Daoy (cell line): ENCODE data around the gene ARL9. TPM values are rescaled to one million over a fixed set of nuclear protein-coding genes. Genes with fewer than 3 reads are reported as not detected.
A peak's percentile ranks its signal among the peaks of the same experiment; 100 is the strongest.

Experiments
- DNase-seq: peaks from one replicate; pipeline ENCODE4 v3.0.0-alpha.2; 2015; ENCODE audit warnings: low read depth
- total RNA-seq: library from RNA; depleted of rRNA; stranded (reverse); fragments of >200 nt; shearing (Covaris generic); gene quantifications from 2 replicates; pipeline ENCODE4 v1.2.3, GENCODE V29; 2014; rRNA removed

The ARL9 gene
- total RNA-seq, 1 experiment from 2014 or later = 0.11 TPM

DNA sequence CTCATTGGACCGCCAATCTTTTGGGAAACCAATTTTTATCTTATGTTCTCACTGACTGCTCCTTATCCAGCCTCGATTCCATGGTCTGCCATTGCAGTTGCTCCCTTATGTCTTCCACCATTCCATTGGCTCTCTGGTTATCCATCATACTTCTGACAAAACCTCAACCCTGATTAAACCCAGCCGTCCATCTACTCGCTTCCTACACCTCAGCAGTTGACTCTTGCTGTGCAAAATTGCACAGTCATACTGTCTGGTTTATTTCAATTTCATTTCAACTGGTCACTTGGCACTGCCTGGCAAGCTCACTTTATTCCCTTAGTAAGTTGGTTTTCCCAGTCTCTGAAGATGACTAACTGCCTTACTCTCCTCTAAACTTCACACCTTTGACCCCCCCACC, 26.2 kb downstream of the ARL9 start:
- no peak for DNase-seq

GRCh38 chr4:56532239-56532638, 26.6 kb downstream of the ARL9 start:
- DNase-seq = no peak

DNA sequence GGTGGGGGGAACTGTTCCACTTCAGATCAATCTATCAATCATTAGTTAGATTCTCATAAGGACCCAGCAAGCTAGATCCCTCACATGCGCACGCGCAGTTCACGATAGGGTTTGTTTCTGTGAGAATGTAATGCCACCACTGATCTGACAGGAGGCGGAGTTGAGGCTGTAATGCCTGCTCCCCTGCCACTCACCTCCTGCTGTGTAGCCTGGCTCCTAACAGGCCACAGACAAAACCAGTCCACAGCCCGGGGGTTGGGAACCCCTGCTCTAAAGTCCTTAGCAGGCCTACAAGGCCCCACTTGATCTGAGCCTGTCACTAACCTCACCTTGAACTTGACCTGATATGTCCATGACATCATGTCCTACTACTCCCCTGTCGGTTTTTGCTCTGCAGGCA, 30.3 kb downstream of the ARL9 start:
- no peak for DNase-seq

DNA sequence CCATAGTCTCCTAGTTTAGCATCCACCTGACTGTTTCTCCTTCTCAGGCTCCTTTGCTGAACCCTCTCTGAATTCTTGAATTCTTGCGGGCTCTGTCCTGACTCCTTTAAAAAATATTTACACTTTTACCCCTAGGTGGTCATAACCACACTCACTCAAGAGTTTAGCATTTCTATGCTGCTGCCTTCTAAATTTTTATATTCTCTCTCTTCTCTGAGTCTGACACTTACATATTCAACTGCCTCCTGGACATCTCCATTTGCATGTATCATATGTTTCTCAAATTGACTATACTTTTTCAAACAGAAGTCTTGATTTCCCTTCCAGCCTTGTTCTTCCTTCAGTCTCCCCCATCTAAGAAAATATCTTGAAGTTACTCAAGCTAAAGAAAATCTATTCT, 31.6 kb downstream of the ARL9 start:
- DNase-seq = no peak

- DNase-seq = no peak
These were observed 35.2 kb downstream of the ARL9 start for GRCh38 chr4:56540826-56541225.

DNA sequence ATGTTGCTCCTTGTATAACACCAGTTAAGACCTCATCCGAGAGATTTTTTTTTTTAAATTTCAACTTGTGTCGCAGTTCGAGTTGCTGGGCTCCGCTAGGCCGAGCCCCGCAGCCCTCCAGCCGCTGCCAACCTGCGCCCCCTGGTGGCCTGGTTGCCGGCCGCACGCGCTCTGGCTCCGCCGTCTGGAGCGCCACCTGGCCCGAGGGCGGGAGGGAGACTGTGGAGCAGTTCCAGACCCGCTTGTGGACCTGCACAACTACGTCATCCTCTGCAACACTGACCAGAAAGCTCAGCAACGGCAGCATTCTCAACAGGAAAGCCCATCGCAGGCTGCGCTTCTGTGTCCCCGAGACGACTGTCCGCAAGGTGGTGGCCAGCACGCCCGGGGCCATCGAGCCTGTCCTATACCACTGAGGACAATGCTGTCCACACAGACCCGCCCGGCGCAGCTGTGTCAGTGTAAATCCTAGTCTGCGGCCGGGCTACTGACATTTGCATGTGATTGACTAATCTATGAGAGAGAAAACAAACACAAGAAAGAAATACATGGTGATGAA, 39.1 kb downstream of the ARL9 start:
- DNase-seq = peak; percentile 78

DNA sequence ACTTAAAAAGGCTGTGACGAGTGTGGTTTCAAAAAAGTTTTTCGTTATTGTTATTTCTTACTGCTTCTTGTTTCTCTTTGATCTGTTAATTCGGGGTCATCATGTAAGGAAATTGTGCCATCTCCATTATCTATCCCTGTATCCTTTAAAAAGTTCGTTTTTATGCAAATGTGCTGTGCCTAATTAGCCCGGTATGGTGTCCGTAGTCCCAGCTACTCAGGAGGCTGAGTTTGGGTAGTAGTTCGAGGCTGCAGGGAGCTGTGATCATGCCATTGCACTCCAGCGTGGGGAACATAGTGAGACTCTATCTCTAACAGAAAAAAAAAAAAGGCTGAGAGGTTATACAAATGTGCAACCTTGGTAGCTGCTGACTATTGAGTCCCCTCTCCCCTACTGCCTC, 45.1 kb downstream of the ARL9 start:
- no peak for DNase-seq

GRCh38 chr4:56551516-56551915, 45.9 kb downstream of the ARL9 start:
- DNase-seq = no peak

- no peak for DNase-seq
These were observed 46.7 kb downstream of the ARL9 start for GRCh38 chr4:56552273-56552672.

DNA sequence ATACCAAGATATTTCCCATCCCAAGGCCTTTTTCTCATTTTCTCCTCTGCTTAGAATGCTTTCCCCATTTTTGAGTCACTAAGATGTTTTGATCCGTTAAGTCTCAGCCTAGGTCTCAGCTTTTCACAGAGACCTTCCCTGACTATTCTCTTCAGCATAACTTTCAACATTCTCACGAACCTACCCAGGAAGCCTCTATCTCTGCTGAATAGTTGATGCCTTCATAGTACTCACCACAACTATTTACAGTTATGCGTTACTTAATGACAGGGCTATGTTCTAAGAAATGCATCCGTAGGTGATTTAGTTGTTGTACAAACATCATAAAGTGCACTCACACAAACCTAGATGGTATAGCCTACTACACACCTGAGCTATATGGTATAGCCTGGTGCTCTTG, 64.5 kb downstream of the ARL9 start:
- DNase-seq = no peak

Other genes with a start within 250 kb of the ARL9 start
- 3.8 and 5.9 TPM in 2 replicates for gene AASDH, start 118.3 kb upstream of the ARL9 start, total RNA-seq
- 22.3 and 26.3 TPM in 2 replicates for gene PPAT, start 70.2 kb upstream of the ARL9 start, total RNA-seq
- gene PAICS, start 69.5 kb upstream of the ARL9 start, total RNA-seq = 54.3 and 71.5 TPM in 2 replicates
- gene SRP72, start 38.2 kb upstream of the ARL9 start, total RNA-seq = 41.2 and 44.5 TPM in 2 replicates
- gene HOPX, start 175.5 kb downstream of the ARL9 start, total RNA-seq = not detected in 2 replicates